Heart left ventricle (tissue), 13 donors: ENCODE results near the gene PPP1R1B.

Experiments used
- CTCF ChIP-seq, 12 donors: fragments of 200-600 bp; sonication (generic) in 4 of 12; IDR thresholded peaks; one replicate each; pipeline versions ENCODE4 v1.5.0 to v1.8.0; 2018 to 2022; ENCODE audit warnings: antibody characterized with exemption in 12 of 12, mild to moderate bottlenecking in 5 of 12
- POLR2A ChIP-seq, 2 donors: fragments of 450-650 bp; IDR thresholded peaks; one replicate each; pipeline ENCODE4 v1.6.1; 2017; ENCODE audit warnings: antibody characterized with exemption in 2 of 2, mild to moderate bottlenecking in 2 of 2, moderate library complexity in 2 of 2
- donor health status: ischemic (EF 13 %, LVEDD 7.1; RV severe dilation, severe dysfunction).
- donor health status: DM: no; HTN: yes; CAD: no.
- donor health status: DM: no; HTN: no; CAD: no.
- donor health status: ischemic (EF 25% LVEDD 6.9; RV normal size, moderate dysfunction).
- donor health status: ischemic (EF 25% LVEDD 5.7; RV mildly dilated, moderate dysfunction).
- donor health status: ischemic (EF 35%, LVEDD 5.7; RV mildly dilated, moderate dysfunction).
- donor health status: nonischemic (EF 11% LVEDD 7.7; RV severe dilation, severe dysfunction).
- donor health status: DM: yes; HTN: yes; CAD: no.
- donor health status: PGD.
- donor health status: ischemic (EF 29% LVEDD 5.4; RV normal size, mild dysfunction).
- donor health status: nonischemic (EF 23%, LVEDD 6.1; RV moderate dilation, normal function).

DNA sequence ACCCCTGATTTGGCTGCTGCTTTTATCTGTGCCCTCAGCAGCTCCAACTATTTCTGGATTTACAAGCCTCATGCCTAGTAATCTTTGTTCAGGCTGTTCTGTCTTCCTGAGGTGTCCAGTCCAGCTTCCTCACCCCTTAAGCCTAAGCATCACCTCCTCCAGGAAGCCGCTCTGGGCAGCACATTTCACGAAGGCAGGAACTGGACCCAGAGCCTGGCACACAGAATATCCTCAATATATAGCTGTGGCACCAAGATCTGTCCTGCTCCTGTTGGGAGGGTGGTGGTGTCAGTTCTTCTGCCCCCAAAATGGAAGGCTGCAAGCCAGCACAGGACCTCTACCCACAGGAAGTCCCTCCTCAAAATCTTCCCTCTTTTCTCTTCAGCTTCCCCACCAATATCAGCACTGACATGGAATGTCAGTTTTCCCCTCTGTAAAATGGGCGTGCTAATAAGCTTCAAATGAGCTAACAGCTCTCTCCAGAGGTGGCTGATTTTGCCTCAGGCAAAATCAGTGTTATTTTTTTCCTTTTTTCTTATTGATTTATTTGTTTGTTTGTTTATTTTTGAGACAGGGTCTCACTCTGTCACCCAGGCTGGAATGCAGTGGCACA, 12.1 kb upstream of the PPP1R1B start:
- no peak for TF ChIP-seq CTCF (IDR thresholded peaks at IDR 0.05)
- no peak for TF ChIP-seq POLR2A (IDR thresholded peaks at IDR 0.05)
